GM21367 (cell line): ENCODE data around the gene CNTNAP5.

Source experiments
- ATAC-seq: cut with Tn5 transposase; IDR thresholded peaks from one replicate; pipeline ENCODE4 v1.9.1; 2021; ENCODE audit not compliant: unreplicated experiment

The CNTNAP5 gene

DNA sequence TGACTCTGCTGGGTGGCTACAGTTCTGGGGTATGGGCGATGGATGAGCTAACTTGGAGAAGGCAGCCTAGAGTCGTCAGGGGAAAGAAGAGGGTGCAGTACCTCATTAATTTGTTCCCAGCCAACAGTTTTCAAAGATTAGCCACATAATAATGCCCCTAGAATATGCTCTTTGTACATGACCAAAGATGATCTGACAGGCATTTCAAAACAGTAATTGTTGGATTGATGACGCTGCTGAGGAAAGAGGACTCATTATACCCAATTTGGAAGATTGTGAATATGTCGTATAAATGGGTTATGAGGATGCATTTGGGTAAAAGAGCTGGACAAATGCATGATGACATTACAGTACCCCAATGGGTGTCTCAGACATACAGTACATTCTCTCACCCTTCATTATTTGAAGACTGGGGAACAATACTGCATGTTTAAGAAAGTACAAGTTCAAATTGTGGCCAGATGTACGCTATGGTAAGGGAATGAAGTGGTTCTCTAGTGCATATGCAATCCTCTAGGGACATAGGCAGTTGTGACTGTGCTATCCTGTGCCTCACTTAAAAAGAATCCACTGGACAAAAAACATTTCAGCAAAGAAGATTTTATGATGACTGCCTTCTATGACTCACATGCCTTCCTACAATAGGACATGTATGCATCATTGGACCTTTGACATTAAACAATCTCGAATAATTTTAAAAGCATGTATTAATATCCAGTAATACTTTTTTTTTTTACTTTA is 233.2 kb downstream of the CNTNAP5 start:
- no peak for ATAC-seq

DNA sequence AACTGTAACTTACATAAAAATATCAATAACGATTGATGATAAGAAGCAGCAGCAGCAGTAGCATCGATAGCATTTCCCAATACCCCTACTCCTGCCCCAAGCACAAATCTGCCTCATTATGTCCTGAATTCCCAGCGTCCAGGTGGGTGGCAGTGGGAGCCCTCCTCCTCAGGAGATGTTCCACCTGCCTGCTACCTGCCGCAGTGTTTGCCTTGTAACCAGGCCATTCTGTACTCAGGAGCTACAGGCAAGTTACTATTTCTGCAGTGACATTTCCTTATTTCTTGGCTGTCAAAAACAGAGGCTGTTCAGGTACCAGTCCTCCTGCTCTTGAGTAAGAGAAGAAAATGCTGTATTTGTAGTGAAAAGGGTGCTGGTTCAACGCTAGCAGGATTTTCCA is 236.4 kb downstream of the CNTNAP5 start:
- ATAC-seq, result no peak

DNA sequence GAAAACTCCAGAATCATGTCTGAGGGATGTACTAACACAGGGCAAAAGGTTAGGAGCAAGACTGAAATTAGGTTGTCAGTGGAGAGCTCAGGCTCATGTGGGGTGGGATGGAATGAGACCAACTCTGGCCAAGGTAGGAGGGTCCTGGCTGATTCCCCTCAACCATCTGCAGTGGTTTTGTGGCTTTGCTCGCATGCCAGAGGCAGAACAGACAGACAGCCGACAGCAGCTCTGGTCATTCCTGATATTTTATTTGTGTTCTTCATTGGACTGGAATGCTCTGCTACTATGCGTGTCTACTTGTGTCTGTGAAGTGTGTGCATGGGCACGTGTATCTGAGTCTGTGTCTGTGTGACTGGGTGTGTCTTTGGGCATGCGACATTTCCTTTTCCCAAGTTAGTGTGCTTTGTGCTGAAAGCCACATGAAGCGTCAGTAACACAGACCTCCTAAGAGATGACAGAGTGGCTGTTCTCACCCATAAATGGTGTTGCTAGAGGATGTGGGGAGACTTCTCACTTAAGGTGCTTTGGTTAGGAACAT is 239.5 kb downstream of the CNTNAP5 start:
- no peak for ATAC-seq

DNA sequence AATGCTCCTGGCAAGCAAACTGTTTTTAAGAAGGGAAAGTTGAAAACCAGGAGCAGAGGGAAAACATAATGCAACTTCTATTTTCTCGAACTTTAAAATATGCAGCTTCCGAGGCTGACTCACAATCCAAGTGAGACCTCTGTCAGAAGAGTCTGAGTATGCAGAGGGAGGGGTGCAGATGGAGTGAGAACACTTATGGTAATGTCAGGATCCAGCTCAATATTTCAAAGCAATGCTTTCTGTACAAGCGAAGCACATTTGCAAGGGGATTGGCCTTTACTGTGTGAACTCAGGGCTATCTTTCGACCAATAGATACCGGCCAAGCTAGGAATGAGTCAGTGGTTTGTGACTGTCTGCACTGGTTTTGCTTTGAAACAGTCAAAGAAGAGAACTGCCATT is 242.7 kb downstream of the CNTNAP5 start:
- no peak for ATAC-seq

DNA sequence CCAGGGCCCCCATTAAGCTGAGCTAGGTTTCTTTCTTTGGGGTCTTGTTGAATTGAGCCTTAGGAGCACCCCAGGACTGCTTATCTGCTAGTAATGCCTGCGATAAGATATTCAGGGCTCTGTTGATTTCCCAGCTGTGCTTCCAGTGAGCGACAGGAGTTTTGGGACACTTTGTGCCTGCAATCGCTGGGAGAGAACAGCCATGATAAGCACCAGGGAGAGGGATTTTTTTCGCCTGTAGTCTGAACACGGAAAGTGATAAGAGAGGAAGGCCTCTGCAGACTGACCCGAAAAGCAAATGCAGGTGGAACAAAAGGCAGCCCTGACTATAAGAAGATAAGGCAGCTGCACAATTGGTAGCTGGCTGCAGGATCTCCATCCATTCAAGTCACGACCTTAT is 244.3 kb downstream of the CNTNAP5 start:
- no peak for ATAC-seq

DNA sequence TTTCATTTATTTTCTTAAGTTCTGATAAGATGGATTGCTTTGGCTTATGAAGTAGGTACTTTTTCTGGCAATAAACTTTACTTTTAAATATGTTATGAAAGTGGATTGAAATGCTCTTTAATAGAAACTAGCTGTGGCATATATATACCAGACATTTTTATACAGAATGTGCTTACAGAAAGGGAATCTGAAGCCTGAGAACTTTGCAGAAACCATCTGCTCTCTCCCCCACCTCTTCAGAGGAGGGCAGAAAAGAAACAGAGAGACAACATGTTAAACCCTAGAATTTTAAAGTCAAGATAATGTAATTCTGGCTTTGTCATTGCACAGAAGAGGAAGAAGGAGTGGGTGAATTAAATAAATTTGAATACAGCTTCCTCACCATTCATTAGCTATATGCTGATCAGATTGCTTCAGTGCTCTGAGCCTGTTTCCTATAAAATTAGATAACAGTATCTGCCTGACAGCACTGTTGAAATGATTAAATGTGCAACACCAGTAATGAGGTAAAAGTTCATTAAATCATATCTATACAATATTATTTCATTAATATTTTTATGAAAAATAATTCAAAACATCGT is 247.3 kb downstream of the CNTNAP5 start:
- ATAC-seq, result no peak

DNA sequence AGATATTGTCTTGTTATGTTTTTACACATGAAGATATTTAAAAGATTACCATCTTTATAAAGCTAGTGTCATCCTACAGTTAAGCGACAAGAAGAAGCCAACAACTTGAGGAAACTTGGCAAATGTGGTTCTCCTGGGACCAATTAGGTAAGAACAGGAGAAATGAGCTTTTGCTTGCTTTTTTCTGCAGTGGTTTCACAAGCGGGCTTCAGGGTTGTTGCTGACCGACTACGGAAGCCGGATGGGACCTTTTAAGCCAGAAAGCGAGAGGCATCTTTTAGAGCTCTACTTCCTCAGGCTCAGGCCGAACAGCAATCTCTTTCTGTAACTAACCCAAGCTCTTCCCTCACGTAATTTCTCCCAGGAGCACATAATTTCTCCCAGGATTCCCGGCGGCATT is 256.5 kb downstream of the CNTNAP5 start:
- no peak for ATAC-seq

DNA sequence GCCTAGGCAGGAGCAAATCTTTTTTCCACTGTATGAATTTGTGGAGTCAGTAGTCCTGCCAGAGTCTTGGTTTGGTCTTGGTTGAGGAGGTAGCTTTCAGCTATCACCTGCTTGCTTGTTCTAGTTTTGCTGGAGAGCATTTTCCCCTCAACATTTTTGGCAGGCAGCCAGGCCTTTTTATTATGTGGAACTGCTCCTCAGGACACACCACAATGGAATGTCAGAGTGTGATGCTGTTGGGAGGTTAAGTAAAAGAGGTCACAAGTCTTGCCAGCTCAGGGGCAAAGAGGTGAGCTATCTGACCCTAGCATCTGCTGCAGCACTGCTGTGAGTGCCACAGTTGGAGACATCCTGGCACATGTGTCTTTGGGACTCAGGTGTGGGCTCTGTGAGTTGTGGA is 258.0 kb downstream of the CNTNAP5 start:
- no peak for ATAC-seq

DNA sequence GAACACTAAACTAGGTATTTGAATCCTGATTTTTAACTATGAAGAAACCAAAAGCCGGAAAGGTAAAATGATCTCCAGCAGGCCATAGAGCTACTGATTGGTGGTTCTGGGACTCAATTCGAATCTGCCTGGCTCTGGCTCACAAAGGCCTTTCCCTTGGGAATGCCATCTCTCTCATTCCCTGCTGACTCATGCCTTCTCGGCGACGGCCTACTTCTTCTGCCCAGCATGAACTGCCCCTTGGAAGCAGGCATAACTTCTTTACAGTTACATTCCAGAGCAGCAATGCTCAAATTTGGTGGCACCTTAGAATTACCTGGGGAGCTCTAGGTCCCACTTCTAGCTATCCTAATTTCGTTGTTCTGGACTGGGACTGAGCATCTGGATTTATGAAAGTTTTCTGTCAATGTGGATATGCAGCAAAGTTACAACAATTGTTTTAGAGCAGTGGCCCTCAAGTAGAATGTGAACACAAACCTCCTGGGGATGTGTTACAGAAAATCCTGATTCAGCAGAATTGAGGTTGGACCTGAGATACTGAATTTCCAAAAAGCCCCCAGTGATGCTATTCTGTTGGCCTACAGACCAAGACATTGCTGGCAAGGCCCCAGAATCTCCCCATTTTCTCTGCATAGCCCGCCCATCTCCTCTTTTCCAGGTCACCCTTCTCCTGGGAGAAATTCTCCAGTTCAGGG is 261.1 kb downstream of the CNTNAP5 start:
- no peak for ATAC-seq

DNA sequence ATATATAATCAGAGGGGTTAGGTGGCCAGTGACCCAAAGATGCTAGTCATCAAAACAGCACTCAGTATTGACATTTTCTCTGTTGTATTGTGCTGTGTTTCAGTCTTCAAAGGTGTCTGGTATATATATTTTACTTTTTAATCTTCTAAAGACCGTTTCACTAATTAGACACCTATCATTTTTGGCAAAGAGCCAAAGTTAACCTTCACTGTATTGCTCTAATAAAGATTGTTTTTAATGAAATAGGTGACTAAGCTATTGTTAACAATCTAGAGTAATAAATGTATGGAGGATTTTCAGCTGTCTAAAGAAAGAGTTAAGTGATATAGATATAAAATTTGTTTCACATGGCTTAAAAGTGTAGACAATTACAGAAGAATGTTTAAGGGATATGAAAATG is 264.0 kb downstream of the CNTNAP5 start:
- no peak for ATAC-seq

DNA sequence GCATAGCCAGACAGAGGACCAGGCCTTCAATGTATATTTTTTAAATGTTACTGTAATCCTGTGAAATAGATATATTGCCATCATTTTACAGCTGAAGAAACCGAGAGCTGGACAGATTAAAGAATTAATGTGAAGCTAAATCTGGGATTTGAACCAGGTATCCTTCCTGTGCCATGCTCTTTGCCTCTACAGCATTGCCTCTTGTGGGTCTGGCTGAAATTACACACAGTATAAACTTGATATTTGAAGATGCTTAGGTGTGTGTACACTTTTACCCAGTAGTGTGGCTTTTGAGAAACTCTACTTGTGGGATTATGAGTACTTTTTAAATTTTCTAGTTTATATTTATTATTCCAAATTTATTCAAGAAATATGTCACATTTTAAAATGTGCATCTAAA is 264.5 kb downstream of the CNTNAP5 start:
- no peak for ATAC-seq

DNA sequence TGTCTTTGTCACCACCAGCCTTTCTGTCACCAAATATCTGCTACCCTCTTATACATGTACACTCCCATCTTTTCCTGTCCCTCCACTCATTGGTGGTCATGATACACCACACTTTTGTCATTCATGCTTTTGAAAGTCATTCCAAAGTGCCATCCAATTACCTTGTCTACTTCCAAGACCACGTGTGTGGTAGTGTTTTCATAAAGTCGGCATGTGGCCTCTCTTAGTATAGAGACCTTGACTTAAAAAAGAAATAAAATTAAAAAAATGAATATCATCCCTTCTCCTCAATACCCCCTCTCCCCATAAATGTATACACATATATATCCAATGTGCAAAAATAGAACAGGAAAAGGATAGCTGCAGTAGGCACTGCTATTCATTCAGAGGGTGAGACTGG is 271.4 kb downstream of the CNTNAP5 start:
- no peak for ATAC-seq

DNA sequence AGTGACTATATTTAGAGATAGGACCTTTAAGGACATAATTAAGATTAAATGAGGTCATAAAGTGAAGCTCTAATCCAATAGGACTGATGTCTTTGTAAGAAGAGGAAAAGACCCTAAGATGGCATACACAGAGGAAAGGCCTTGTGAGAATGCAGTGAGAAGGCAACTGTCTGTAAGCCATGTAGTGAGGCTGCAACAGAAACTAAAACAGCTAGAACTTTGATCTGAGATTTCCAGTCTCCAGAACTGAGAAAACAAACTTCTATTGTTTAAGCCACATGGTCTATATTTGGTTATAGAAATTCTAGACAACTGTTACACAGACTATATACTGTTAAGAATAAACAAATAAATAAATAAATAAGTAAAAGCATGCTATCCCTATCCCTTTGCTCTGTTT is 276.8 kb downstream of the CNTNAP5 start:
- ATAC-seq, result no peak

DNA sequence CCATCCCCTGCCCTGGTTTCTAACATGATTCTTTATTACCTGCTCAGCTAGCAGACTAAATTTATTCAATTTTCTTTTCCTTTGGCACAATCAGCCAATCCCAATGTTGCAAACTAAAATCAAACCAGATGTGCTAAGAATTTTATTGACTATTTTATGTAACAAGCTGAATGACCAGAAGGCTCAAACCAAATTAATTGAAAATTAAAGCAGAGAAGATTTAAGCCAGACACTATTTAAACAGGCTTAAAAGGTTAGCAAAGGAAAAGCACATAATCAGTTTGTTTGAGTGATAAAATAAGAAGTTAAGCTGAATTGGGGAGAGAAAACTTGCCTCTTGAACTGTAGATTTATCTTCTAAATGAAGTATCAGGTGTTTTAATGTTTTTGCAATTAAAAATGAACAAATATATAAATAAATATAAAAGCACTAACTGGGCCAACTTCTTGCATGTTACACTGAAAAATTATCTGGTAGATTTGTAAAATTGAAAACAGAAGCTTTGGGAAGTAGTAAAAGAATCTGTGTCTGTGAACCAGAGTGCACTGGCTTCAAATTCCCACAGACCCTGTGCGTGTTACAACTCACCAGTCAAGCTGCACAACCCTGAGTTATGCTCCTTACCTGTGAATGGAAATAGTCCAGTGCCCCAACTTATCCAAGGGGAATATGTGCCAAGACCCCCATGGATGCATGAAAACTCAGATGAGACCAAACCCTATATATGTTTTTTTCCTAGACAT is 283.4 kb downstream of the CNTNAP5 start:
- ATAC-seq, result no peak

DNA sequence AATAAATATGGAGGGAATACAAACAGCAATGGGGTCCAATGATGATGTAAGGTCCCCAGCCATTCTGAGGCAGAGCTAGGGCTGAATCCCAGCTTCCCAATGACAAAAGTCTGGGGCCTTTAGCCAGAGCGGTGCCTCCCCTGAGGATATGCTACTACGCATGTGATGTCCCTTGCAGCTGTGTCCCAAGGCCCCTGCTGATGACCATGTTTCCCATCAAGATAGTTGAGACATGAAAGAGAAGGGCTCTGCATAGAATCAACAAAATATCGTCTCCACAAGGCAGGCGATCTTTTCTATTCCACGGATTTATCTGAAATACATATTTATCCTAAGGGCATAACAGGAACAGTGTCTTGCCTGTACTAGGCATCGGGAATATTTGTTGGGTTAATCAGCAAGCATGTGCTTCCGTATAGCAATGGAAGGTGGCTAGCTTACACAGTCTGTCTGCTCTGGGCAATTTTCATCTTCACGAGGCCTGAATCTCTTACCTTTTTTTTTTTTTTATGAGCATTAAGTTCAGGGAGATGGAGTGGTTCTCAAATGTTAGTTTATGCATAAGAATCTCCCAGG is 284.6 kb downstream of the CNTNAP5 start:
- ATAC-seq, result no peak

DNA sequence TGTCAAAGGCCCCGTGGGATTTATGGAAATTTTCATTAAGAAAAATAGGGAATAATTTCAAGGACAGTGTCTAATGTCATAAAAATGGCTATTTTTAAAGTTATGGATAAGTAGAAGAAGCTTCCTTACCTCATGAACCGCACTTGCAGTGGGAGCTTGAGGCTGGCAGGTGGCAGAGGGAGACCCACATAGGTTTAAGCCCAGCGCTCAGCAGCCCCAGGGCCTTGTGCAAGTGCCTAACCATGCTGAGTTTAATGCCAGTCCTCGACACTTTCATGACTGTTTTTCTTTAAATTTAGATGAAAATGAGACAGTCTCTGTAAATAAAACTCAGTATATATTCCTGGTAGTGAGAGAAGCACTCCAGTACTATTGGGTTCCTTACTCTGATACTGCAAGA is 285.6 kb downstream of the CNTNAP5 start:
- no peak for ATAC-seq

DNA sequence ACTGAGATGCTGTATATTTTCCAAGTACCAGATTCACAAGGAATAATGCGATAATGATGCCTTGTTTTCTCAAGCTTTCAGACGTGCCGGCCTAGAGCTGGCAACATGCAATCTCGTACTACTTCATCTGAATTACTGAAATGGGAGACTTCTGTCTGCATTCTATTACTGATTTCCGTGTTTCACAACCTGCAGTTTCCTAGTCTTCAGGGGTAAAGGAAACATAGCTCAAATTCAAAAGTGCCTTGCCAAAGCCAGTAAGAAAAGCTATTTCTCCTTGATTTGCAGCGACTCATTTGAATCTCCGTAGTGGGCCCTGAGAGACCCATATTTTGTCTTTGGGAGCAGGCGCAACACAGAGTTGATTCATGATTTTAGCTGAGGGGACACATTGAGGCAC is 289.0 kb downstream of the CNTNAP5 start:
- ATAC-seq, result no peak

DNA sequence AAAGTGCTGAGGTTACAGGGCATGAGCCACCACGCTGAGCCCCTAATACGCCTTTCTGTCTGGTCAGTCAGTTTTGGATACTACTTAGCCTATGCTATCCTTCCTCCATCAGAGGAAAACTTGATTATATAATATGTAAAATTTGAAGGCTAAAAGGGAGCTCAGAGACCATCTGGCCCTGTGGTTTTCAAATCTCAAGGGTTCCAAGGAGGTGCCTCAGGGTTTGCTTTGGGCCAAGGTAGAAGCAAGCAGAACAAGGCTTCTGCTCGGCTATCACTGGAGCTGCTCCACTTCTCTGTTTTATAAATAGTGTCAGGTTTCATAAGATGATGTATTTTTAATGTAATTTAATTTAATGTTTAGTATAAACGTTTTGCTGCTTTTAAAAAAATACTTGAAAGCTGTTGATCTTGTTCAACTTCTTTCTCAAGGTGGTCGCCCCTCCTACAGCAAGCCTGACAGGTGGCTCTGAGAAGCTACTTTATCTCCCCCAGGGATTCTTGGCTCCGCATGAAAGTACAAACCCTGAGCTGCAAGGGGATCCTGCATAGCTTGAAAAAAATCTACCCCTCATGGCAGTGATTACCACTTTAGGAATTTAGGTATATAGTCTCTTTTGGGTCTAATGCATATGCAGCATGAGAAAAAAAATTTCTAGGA is 290.3 kb downstream of the CNTNAP5 start:
- ATAC-seq, result no peak

DNA sequence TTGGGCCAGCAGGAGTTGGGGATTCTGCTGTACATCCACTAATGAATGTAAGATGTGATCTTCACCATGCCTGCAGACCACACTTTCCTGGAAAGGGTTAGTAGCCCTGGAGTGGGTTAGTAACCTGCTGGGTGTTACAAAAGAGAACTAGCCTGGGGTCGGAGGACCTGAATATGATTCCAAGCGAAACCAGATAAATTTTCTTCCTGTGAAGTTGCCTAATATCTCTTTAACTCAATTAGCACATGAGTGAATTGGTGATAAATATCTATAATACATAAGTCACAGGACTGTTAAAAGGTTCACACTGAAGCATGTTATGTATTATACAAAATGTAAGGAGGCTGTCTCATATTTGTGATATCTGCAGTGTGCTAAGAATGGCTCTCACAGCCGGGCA is 291.0 kb downstream of the CNTNAP5 start:
- no peak for ATAC-seq

DNA sequence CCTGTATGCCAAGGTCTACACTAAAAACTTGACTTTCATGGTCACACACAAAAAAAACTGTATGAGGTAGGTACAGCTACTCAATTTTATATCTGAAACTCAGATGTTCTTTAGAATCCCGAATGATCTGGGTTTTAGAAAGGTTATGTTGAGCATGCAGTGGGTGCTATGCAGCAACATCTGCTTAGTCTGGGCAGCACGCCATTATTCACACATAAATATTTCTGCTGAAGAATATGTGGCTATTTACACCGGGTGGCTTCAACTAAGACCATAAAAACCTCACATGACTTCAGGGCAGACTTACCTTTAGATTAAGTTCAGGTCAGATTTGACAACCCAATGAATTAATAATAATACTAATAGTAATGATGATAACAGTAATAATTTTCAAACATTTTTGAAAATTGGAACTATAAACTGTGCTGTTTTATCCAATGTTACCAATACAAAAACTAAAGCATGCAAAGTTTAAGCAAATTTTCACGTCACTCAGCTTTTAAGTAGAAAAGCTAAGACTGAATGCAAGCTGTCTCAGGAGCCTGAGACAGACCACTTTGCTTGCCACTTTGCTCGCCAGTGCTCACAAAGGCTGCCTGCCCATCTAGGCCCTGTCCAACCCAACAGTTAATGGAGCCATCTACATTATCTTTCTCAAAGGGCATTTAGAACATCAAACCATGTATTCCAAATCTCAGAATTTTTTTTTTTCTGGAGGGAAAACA is 292.0 kb downstream of the CNTNAP5 start:
- ATAC-seq, result no peak
